Fibroblast of peridontal ligament (primary cell): ENCODE results near the gene ORM1.
A peak's percentile ranks its signal among the peaks of the same experiment; 100 is the strongest.

Source experiments
- DNase-seq: peaks from one replicate; pipeline ENCODE4 v3.0.0-alpha.2; 2010; ENCODE audit errors: extremely low read depth

Gene ORM1

GRCh38 chr9:114366334-114367128 is 43.6 kb downstream of the ORM1 start:
- DNase-seq, result peak; percentile 96

GRCh38 chr9:114367366-114367765 is 44.5 kb downstream of the ORM1 start:
- DNase-seq, result no peak

GRCh38 chr9:114367772-114368569 is 45.1 kb downstream of the ORM1 start:
- DNase-seq, result no peak

- no peak for DNase-seq
These were observed 46.6 kb downstream of the ORM1 start for GRCh38 chr9:114369216-114370130.

- DNase-seq, result no peak
These were observed 47.5 kb downstream of the ORM1 start for GRCh38 chr9:114370251-114370967.

GRCh38 chr9:114370968-114371320 is 48.0 kb downstream of the ORM1 start:
- DNase-seq, result no peak

- DNase-seq, result no peak
These were observed 48.5 kb downstream of the ORM1 start for GRCh38 chr9:114371343-114371944.

- DNase-seq, result peak; percentile 29
These were observed 49.3 kb downstream of the ORM1 start for GRCh38 chr9:114371973-114372917.

GRCh38 chr9:114372921-114373448 is 50.1 kb downstream of the ORM1 start:
- no peak for DNase-seq

- no peak for DNase-seq
These were observed 51.2 kb downstream of the ORM1 start for GRCh38 chr9:114373960-114374730.

- no peak for DNase-seq
These were observed 52.0 kb downstream of the ORM1 start for GRCh38 chr9:114374936-114375335.

- no peak for DNase-seq
These were observed 52.7 kb downstream of the ORM1 start for GRCh38 chr9:114375386-114376175.
